ENCODE results near the gene ZCWPW1. TPM values are rescaled to one million over a fixed set of nuclear protein-coding genes. Genes with fewer than 3 reads are reported as not detected.

The ZCWPW1 gene
- total and polyA plus RNA-seq, 2 donors (not counting 1 experiment from before 2014, with no cell fraction given), result 1.1 to 2.8 TPM

DNA sequence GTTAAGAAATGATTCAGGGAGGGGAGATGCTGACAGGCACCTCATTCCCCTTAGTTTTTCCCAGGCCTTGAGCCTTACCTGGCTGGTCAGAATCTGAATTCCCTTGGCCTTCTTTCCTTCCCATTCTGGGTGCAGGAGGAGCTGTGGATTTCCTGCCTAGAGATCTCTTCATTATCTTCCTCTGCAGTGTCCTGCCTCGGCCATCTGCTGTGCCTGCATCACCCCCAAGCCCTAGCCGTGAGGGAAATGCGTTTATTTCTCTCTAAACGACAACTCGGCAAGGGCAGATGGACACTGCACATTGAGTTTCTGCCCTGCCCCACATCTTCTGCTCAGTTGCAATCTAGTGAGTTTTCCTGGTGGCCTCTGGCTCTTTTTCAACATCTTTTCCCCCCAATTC, 26.7 kb downstream of the ZCWPW1 start:
- no peaks in the 10 kb centered on the region for H3K36me3 ChIP-seq (ENCODE audit: control insufficient read depth, insufficient read depth, low read length)
- no peak overlapping the region for H3K9ac ChIP-seq (ENCODE audit: insufficient read depth, low read length)
- H3K9me3 ChIP-seq (ENCODE audit: control insufficient read depth, insufficient read depth, low read depth, low read length), result no peaks in the 10 kb centered on the region
- TF ChIP-seq EZH2 (IDR thresholded peaks at IDR 0.05; ENCODE audit: low read length, missing control alignments), result no peak
- no peak for TF ChIP-seq CTCF (conservative IDR thresholded peaks at IDR 0.05 in 1 of 2, IDR thresholded peaks at IDR 0.05 in 1 of 2; ENCODE audit: low read depth in 1 of 2, low read length in 2 of 2)
- peaks cover 2% of the 10 kb centered on the region for H3K27me3 ChIP-seq (ENCODE audit: control insufficient read depth, insufficient read depth, low read length)
- H4K20me1 ChIP-seq (ENCODE audit: control insufficient read depth, extremely low read depth, insufficient read depth, low read length), result no peaks in the 10 kb centered on the region
- no peak overlapping the region for H3K27ac ChIP-seq (ENCODE audit: insufficient read depth, low read length)
- H2AFZ ChIP-seq (ENCODE audit: low read length), result no peak overlapping the region
- DNase-seq (ENCODE audit: low read depth in 2 of 2), result no peak
- H3K4me3 ChIP-seq (replicated peaks in 1 of 4; ENCODE audit: control extremely low read depth in 1 of 4, insufficient read depth in 1 of 4, low read depth in 3 of 4, low read length in 4 of 4), result no peak overlapping the region
- no peaks in the 10 kb centered on the region for H3K4me1 ChIP-seq (ENCODE audit: control insufficient read depth, extremely low read depth, insufficient read depth, low read length)
- no peak overlapping the region for H3K4me2 ChIP-seq (ENCODE audit: extremely low read depth, insufficient read depth, low read length)
- no peaks in the 10 kb centered on the region for H3K79me2 ChIP-seq (ENCODE audit: control insufficient read depth, insufficient read depth, low read length)

- Histone ChIP-seq H2AFZ (ENCODE audit: low read length) (no peak overlapping the region), H3K36me3 (ENCODE audit: control insufficient read depth, insufficient read depth, low read length) (no peaks in the 10 kb centered on the region), H3K4me2 (ENCODE audit: extremely low read depth, insufficient read depth, low read length) (no peak overlapping the region), H3K79me2 (ENCODE audit: control insufficient read depth, insufficient read depth, low read length) (no peaks in the 10 kb centered on the region), H3K4me3 (replicated peaks in 1 of 4; ENCODE audit: control extremely low read depth in 1 of 4, insufficient read depth in 1 of 4, low read depth in 3 of 4, low read length in 4 of 4) (no peak overlapping the region), H3K4me1 (ENCODE audit: control insufficient read depth, extremely low read depth, insufficient read depth, low read length) (no peaks in the 10 kb centered on the region), H3K27ac (ENCODE audit: insufficient read depth, low read length) (no peak overlapping the region), H3K9me3 (ENCODE audit: control insufficient read depth, insufficient read depth, low read depth, low read length) (no peaks in the 10 kb centered on the region), H4K20me1 (ENCODE audit: control insufficient read depth, extremely low read depth, insufficient read depth, low read length) (no peaks in the 10 kb centered on the region), H3K27me3 (ENCODE audit: control insufficient read depth, insufficient read depth, low read length) (peaks cover 2% of the 10 kb centered on the region), H3K9ac (ENCODE audit: insufficient read depth, low read length) (no peak overlapping the region)
- TF ChIP-seq EZH2 (IDR thresholded peaks at IDR 0.05; ENCODE audit: low read length, missing control alignments), result no peak
- TF ChIP-seq CTCF (conservative IDR thresholded peaks at IDR 0.05 in 1 of 2, IDR thresholded peaks at IDR 0.05 in 1 of 2; ENCODE audit: low read depth in 1 of 2, low read length in 2 of 2), result no peak
- no peak for DNase-seq (ENCODE audit: low read depth in 2 of 2)
These were observed 27.8 kb downstream of the ZCWPW1 start for GRCh38 chr7:100400656-100401055.

- Histone ChIP-seq H3K4me2 (ENCODE audit: extremely low read depth, insufficient read depth, low read length) (no peak overlapping the region), H3K79me2 (ENCODE audit: control insufficient read depth, insufficient read depth, low read length) (no peaks in the 10 kb centered on the region), H2AFZ (ENCODE audit: low read length) (no peak overlapping the region), H3K27me3 (ENCODE audit: control insufficient read depth, insufficient read depth, low read length) (peaks cover 2% of the 10 kb centered on the region), H4K20me1 (ENCODE audit: control insufficient read depth, extremely low read depth, insufficient read depth, low read length) (no peaks in the 10 kb centered on the region), H3K4me3 (replicated peaks in 1 of 4; ENCODE audit: control extremely low read depth in 1 of 4, insufficient read depth in 1 of 4, low read depth in 3 of 4, low read length in 4 of 4) (no peak overlapping the region), H3K27ac (ENCODE audit: insufficient read depth, low read length) (no peak overlapping the region), H3K36me3 (ENCODE audit: control insufficient read depth, insufficient read depth, low read length) (no peaks in the 10 kb centered on the region), H3K4me1 (ENCODE audit: control insufficient read depth, extremely low read depth, insufficient read depth, low read length) (no peaks in the 10 kb centered on the region), H3K9me3 (ENCODE audit: control insufficient read depth, insufficient read depth, low read depth, low read length) (no peaks in the 10 kb centered on the region), H3K9ac (ENCODE audit: insufficient read depth, low read length) (no peak overlapping the region)
- DNase-seq (ENCODE audit: low read depth in 2 of 2), result no peak
- no peak for TF ChIP-seq EZH2 (IDR thresholded peaks at IDR 0.05; ENCODE audit: low read length, missing control alignments)
- TF ChIP-seq CTCF (conservative IDR thresholded peaks at IDR 0.05 in 1 of 2, IDR thresholded peaks at IDR 0.05 in 1 of 2; ENCODE audit: low read depth in 1 of 2, low read length in 2 of 2), result no peak
These were observed 28.5 kb downstream of the ZCWPW1 start for GRCh38 chr7:100400041-100400440.
